ENCODE results near the gene RAB11A.

Gene RAB11A

GRCh38 chr15:65939901-65940617 lies 70.8 kb downstream of the RAB11A start:
- Histone ChIP-seq H3K4me3 (ENCODE audit: extremely low read depth, insufficient read depth, low read length, poor library complexity, severe bottlenecking) (no peak overlapping the region), H3K27ac (ENCODE audit: low read depth, low read length, severe bottlenecking) (no peak overlapping the region), H3K4me1 (ENCODE audit: control insufficient read depth, insufficient read depth, low read length, poor library complexity, severe bottlenecking) (no peaks in the 10 kb centered on the region), H3K9me3 (ENCODE audit: control insufficient read depth, low read length) (no peaks in the 10 kb centered on the region), H3K36me3 (ENCODE audit: control insufficient read depth, insufficient read depth, low read length) (no peaks in the 10 kb centered on the region)
- WGBS, 2 experiments (ENCODE audit: insufficient coverage in 2 of 2): 89 to 92% methylated on average over 9 of the region's 10 CpGs

- H3K27ac ChIP-seq (ENCODE audit: low read depth, low read length, severe bottlenecking): no peak overlapping the region
- H3K9me3 ChIP-seq (ENCODE audit: control insufficient read depth, low read length): no peaks in the 10 kb centered on the region
- H3K4me3 ChIP-seq (ENCODE audit: extremely low read depth, insufficient read depth, low read length, poor library complexity, severe bottlenecking): no peak overlapping the region
- H3K36me3 ChIP-seq (ENCODE audit: control insufficient read depth, insufficient read depth, low read length): no peaks in the 10 kb centered on the region
- H3K4me1 ChIP-seq (ENCODE audit: control insufficient read depth, insufficient read depth, low read length, poor library complexity, severe bottlenecking): no peaks in the 10 kb centered on the region
Observed at GRCh38 chr15:65940618-65940909, 71.3 kb downstream of the RAB11A start.

Measured in mesodermal cell (in vitro differentiated cells).